Measurements from ENCODE around the gene GAB3.

DNA sequence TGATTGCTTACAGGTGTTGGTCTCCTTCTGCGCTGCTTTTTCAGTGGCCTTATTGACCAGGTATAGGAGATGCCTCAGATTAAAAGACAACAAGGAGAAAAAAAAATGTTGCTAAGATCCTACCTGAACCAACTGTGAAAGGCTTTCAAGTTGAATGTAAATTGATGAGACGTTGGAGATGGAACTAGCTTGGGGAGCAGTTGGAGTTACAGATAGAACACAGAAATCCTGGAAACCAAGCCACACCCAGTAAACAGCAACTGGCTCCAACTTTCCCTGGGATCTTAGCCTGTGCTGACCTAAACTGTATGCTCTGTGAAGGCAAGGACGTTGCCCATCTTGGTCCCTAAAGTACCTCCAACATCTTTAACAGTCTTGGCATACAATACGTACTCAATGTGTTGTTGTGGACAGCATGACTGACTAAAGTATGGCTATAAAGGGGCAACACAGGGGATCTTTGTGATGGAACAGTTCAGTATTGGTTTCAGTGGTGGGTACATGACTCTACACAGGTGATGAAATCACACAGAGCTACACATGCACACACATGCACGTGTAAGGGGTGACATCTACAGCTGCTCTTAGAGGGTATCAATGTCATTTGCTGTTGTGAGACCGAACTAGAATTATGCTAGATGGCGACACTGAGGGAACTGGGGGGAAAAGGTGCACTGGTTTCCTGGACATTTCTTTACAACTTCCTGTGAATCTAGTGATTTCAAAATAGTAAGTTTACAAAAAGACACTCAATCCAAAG is 22.3 kb downstream of the GAB3 start:
- no peak for TF ChIP-seq GATA2 (IDR thresholded peaks at IDR 0.05; ENCODE audit: low read depth, low read length)
- no peak for TF ChIP-seq GATA3 (IDR thresholded peaks at IDR 0.05; ENCODE audit: low read depth, low read length)

Measured in SH-SY5Y (cell line).